HG03039 (cell line): ENCODE results near the gene TRPM2.

ENCODE experiments used
- ATAC-seq: cut with Tn5 transposase; IDR thresholded peaks from one replicate; pipeline ENCODE4 v1.9.1; 2021; ENCODE audit warnings: mild to moderate bottlenecking, moderate library complexity; ENCODE audit not compliant: unreplicated experiment

TRPM2 gene

GRCh38 chr21:44456214-44456914, 102.9 kb downstream of the TRPM2 start:
- ATAC-seq: no peak

DNA sequence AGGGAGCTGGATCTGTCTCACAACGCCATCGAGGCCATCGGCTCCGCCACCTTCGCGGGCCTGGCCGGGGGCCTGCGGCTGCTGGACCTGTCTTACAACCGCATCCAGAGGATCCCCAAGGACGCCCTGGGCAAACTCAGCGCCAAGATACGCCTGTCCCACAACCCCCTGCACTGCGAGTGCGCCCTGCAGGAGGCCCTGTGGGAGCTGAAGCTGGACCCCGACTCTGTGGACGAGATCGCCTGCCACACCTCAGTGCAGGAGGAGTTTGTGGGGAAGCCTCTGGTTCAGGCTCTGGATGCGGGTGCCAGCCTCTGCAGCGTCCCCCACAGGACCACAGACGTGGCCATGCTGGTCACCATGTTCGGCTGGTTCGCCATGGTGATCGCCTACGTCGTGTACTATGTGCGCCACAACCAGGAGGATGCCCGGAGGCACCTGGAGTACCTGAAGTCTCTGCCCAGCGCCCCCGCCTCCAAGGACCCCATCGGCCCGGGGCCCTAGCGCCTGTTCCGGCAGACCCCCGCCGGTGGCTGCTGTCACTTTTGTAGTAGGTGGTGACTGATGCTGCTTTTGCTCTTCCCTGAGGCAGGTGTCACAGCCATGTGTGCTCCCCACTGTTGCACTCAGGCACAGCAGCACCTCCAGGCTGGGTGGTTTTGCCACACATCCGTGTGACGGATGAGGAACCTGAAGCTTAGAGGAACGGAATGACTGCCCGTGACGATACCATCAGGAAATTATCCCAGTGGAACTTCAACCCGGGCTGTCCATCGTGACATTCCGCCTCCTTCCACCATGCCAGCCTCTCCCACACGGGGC, 103.7 kb downstream of the TRPM2 start:
- no peak for ATAC-seq

- ATAC-seq: no peak
Measured at GRCh38 chr21:44458971-44459711, 105.7 kb downstream of the TRPM2 start.

- no peak for ATAC-seq
Measured at GRCh38 chr21:44459712-44460440, 106.5 kb downstream of the TRPM2 start.

DNA sequence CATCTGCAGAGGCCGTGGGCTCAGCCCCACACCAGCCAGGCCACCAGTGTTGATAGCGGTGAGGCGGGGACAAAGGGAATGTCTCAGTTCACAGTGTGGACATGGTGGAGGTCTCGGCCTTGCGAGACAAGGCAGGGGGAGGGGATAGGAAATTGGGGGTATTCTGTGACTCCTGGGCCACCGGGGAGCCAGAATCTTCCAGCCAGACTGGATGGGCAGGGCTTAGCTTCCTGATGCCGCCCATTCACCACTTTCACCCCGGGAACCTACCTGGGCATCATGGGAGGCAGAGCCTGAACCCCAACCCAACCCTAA, 107.0 kb downstream of the TRPM2 start:
- ATAC-seq: no peak

GRCh38 chr21:44461005-44461404, 107.6 kb downstream of the TRPM2 start:
- ATAC-seq: no peak

DNA sequence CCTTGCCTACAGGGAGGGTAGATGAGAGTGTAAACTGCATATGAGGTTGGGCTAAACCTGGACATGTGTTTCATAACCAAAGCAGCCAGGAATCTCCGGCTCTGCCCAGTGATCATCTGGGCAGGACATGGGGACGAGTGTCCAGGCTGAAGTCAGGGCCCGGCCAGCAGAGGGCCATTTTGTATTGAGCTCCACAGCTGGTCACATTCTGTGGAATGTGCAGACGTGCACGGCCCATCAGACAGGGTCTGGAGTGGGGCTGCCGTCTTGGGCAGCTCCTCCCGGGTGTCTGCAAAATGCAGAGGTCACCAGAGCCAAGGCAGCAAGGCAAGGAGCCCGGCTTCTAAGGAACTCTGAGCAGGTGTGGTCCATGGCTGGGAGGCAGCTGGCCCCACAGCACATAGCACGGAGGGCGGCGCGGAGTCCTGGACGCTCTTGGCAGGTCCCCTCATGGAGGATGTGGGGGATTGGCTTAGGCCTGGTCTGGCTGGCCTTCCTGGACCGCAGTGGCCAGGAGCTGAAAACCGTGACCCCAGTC, 108.1 kb downstream of the TRPM2 start:
- ATAC-seq: no peak

GRCh38 chr21:44462086-44462833, 108.8 kb downstream of the TRPM2 start:
- no peak for ATAC-seq

DNA sequence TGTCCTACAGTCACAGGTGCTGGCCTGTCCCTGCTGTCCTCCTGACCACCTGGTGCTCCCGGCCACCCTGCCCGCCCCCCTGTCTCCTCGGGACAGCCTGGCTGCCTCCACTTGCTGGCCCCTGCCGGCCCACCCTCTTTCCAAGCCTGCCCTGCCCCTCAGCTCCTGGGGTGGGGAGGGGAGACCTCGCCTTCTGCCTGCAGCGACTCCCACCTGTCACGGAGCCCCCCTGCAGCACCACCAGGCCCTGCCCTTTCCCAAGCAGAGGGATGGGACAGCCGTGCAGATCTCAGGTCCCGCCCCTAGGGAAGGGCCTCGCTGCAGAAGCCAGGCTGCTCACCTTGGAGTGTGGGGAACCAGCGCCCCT, 109.4 kb downstream of the TRPM2 start:
- ATAC-seq: no peak

GRCh38 chr21:44463724-44464123, 110.3 kb downstream of the TRPM2 start:
- ATAC-seq: no peak

DNA sequence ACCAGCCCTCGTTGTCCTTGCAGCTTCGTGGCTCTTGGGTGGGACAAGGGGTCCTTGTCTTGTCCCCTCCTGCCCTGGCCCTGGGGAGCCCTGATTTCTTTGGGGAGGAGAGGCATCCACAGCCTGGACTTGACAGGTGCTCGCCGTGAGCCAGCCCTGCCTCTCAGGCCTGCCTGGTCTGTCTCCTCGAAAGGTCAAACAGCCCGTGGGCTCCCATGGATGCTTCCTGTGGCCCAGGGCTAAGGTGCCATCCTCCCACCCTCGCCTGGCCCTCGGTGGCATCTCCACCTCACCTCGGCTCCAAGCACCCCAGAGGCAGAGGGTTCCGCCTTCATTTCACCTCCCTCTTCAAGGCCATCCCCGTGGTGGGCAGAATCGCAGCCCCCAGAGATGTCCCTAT, 110.9 kb downstream of the TRPM2 start:
- ATAC-seq: no peak

- ATAC-seq: no peak
Measured at GRCh38 chr21:44466351-44466954, 113.0 kb downstream of the TRPM2 start.

DNA sequence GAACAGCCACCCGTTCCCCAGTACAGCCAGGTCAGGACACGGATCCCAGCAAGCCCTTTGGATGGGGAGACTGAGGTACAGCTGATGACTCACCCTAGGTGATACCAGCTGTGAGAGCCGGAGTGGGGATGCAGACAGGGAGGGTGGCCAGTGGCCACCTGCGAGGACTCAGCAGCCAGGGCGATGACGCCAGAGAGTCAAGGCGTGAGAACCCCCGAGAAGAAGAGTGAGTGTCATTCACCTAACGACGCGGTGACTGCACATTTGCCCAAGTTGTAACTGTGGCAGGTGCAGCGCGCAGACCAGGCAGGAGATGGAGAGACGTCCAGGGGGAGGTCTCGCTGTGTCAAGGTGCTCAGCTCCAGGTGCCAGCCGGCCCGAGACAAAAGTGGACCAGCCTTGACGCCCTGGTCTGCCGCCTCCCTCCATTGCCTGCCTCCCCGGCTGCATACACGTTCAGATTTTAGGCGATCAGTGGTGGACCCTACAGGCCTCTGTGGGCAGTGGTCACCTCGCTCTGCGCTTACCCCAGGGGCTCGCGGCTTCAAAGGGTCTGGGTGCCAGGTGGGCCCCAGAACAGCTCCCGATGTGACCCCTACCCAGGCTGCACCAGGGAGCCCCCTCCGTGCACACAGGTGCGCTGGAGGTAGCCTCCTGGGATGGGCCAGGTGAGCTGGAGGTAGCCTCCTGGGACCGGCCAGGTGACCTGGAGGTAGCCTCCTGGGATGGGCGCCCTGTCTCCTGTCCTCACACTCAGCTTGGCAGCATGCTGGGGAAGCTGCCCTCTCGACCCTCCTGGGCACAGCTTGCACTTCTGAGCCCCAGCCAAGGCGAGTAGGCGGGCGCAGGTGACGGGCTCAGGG, 113.8 kb downstream of the TRPM2 start:
- ATAC-seq: no peak

GRCh38 chr21:44467859-44468195, 114.4 kb downstream of the TRPM2 start:
- ATAC-seq: no peak

- ATAC-seq: no peak
Measured at GRCh38 chr21:44471341-44471740, 117.9 kb downstream of the TRPM2 start.

DNA sequence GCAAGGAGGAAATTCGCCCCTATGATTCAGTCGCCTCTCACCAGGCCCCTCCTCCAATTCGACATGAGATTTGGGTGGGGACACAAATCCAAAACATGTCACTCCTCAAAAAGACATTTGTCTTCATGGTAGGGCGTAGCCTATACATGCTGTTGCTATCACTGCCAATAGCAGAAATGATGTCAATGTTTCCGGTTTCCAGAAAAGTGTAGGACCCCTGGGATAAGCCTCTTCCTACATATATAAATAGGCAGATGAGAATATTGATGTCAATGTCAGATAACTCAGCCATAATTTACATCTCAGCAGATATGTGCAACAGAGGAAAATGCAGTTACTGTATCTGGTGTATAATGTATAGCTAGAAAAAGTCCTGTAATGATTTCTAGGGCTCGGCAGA, 118.6 kb downstream of the TRPM2 start:
- ATAC-seq: no peak

- ATAC-seq: no peak
Measured at GRCh38 chr21:44473915-44474555, 120.6 kb downstream of the TRPM2 start.

DNA sequence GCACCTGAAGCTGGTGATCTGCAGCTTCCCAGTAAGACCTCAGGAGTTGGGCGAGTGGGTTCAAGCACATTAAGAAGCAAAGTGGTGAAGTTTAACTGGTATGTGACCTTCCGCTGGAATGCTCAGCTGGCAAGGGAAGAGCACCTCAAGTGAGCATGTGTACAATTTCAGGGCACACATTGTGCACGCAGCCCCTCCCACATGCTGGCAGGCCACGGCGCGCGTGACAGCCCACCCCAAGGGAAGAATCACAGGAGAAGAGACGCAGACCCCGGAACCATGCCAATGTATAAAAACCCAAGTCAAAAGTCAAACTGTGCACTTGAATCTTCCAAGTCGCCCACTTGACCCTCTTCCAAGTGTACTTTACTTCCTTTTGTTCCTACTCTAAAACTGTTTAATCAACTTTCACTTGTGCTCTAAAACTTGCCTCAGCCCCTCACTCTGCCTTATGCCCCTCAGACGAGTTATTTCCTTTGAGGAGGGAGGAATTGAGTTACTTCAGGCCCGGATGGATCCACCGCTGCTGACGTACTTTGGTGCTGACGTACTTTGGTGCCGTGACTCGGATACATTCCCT, 121.9 kb downstream of the TRPM2 start:
- ATAC-seq: no peak
